Colon (tissue), 2 donors: ENCODE measurements around the gene NAXE.
"Not testable (repeated sequence)": the region's sequence is repeated elsewhere in the genome, so short reads cannot be mapped to it uniquely, and the experiment has no call there.

Source experiments
- FAIRE-seq: peaks from 2 replicates; lab custom pipeline; 2012; peaks lifted over from hg19 to GRCh38; lab: Jason Lieb, UNC
- donor health status: control.
- donor health status: control.

Gene NAXE

DNA sequence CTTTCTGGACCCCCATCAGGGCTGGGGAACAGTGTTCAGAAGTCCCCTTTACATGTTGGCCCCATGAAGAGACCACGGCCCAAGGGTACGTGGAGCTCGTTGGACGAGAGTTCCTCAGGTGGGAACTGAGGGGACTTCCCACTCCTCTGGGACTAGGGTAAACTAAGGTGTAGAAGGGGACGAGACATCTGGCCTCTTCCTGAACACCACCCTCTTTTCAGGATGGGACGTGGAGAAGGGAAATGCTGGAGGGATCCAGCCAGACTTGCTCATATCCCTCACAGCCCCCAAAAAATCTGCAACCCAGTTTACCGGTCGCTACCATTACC is 2.0 kb downstream of the NAXE start:
- FAIRE-seq = no peak

DNA sequence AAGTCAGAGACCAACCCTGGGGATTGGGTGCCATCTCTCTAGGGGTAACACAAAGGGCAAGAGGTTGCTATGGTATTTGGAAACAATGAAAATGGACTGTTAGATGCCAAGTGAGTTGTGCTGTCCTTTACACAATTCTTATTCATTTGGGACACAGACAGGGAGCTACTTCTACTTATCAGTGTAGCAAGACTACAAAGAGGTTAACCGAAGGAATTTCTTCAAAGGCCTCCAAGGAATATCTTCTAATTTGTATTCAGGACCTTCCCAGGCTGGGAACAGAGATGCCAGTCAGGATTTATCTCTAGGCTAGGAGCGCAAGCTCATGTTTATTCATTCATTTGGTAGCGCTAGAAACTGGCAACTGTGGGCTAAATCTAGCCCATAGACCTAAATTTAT is 2.6 kb downstream of the NAXE start:
- FAIRE-seq = no peak

DNA sequence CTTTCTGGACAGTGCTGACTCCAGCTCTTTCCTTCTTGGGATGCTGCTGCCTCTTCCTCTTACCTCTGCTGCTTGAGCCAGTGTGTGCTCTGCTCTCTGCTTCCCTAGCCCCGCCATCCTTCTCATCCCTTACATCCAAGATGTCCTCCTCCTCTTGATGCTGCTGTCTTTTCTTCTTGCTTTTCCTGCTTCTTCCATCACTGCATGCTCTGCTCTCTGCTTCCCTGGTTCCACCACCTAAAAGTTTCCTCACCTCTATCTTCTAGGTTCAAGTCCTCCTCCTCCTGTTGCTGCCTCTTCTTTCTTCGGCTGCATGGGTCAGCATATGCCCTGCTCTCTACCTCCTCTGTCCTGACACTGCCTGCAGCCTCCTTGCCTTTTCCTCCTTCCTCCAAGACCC is 3.4 kb downstream of the NAXE start:
- FAIRE-seq = no peak

DNA sequence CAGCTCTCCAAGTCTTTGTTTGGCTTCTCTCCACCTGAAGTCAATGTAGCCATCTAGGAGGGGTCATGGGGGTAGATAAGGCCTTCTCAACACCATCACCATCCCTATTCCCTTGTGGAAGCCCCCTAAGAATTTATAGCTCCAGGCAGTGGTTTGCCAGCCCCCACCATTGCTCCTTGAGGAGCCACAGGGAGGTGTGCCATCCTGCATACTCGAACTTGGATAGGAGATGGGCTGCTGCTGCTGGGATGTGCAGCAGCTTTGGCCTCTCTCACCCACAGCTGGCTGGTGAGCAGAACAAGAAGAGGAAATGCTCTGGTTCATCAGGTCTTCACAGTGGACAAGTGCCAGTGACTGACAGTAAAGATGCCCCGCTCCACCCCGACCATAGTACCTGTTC is 4.8 kb downstream of the NAXE start:
- no peak for FAIRE-seq

DNA sequence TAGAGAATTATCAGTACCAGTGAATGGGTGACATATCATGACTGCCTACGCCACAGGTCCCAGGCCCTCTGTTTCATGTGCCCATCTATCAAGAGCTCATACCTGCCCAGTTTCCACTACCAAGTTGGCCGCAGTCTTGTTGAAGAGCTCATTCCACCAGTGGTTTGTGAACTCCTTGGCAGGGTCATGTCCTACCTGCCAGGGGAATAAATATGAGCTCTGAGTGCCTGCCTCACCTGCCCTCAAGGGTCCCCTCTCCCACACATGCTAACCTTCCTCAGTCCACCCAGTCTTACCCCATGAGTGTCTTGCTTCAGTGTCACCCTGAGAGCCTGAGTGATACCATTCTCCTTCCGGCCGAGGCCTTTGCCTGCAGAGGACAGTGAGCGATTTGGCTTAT is 6.5 kb downstream of the NAXE start:
- FAIRE-seq = no peak

DNA sequence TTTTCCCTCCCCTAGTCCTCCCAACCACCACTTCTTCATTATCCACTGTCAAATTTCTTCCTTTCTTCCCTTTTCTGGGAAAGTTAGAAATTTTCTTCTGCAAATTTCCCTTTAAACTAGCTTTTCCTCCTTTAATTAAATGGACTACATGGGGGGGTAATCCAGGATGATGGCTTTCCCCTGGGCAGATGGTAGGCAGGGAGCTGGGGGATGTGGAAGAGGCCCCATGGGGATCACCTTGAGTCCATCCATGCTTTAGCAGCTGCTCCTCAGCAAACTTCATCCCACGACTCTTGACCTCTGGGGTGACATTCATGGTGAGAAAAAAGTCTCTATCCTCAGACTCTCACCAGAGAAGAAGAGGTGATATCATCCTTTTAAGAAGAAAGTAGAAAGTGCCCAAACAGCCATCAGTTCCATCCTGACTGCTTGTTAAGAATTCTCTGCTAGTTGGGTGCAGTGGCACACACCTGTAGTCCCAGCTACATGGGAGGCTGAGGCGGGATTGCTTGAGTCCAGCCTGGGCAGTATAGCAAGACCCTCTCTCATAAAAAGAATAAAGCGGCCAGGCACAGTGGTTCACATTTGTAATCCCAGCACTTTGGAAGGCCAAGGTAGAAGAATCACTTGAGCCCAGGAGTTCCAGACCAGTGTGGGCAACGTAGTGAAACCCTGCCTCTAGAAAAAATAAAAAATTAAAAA is 7.3 kb downstream of the NAXE start:
- no peak for FAIRE-seq

DNA sequence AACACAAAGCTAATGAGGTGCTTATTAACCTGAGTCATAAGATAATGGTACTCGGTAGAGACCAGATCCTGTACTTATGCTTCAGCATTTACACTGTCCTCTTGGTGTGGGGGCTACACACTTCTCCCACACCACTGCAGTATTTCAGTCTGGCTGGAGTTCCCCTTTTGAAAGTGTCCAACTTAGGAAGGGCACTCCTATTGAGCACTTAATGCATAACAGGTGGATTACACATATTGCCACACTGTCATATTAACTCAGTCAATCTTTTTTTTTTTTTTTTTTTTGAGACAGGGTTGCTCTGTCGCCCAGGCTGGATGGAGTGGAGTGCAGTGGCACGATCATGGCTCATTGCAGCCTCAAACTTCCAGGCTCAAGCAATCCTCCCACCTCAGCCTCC is 8.2 kb downstream of the NAXE start:
- no peak for FAIRE-seq

DNA sequence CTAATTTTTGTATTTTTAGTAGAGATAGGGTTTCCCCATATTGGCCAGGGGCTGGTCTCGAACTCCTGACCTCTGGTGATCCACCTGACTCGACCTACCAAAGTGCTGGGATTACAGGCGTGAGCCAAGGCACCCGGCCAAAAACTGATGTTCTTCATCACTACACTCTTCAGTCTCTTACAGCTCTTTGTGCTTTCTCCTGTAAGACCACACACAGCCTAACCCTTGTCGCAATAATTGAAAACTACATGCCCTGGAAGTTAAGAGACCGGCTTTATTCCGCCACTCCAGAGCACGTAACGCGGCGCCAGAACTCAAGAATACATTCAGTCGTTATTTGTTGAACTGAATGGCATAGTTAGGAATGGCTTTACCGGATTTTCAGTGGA is 9.2 kb downstream of the NAXE start:
- no peak for FAIRE-seq

DNA sequence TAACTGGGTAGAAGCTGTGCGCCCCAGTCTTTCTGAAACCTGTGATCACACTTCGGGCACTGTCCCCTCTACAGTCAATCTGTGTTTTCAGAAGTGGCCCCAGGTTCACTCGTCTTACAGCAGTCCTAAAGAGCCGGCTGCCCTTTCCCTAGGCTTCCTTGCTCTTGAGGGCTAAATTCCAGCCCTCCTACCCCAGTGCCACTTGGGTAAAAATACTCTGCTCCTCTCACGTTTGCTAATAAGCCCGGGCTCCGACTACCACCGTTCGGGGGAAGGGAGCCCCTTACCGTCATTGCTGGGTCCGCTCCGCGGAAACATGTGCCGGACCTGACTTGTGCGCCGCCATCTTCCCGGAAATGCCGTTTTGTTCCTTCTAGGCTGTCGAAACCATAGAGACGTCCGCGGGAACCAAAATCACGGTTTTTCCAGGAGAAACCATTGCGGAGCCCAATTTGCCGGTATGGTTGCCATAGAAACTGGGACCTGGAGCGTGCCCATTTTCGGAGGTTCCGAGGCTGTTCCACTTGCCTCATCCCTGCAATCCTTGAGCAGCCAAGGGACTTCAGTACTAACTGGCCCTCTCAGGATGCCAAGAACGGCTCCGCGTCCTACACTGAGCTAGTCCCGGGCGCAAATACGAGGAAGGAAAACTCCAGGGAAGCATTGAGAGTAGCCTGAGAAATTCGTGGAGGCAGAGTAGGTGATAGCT is 9.7 kb downstream of the NAXE start, which contains the start of gene GPATCH4:
GPATCH4 (minus strand) TSS at position 358 of the 709 bp plus-strand sequence.
- FAIRE-seq = no peak

DNA sequence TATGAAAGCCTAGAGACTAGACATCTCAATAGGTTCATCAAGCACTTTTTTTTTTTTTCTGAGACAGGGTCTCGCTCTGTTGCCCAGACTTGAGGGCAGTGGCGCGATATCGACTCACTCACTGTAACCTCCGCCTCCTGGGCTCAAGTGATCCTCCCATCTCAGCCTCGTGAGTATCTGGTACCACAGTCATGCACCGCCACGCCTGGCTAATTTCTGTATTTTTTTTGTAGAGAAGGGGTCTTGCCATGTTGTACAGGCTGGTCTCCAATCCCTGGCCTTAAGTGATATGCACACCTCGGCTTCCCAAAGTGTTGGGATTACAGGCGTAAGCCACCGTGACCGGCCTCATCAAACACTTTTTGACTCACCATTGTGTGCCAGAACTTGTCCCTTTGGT is 10.3 kb downstream of the NAXE start:
- FAIRE-seq = no peak

DNA sequence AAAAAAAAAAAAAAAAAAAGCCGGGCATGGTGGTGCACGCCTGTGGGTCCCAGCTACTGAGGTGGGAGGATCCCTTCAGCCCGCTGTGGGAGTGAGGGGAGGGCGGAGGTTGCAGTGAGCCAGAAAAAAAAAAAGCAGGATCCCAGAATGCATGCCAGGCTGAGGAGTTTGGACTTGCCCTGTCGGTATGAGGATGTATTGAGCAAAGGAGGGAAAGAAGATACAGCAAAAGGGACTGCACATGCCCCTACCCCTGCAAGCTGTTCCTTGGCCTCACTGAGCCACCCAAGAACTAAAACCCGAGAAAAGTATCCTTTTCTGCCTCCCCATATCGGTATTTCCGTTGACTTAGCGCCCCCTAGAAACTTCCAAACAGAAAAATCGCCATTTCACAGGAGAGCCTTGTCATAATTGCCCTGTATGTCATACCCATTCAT is 11.0 kb downstream of the NAXE start:
- FAIRE-seq = no peak

DNA sequence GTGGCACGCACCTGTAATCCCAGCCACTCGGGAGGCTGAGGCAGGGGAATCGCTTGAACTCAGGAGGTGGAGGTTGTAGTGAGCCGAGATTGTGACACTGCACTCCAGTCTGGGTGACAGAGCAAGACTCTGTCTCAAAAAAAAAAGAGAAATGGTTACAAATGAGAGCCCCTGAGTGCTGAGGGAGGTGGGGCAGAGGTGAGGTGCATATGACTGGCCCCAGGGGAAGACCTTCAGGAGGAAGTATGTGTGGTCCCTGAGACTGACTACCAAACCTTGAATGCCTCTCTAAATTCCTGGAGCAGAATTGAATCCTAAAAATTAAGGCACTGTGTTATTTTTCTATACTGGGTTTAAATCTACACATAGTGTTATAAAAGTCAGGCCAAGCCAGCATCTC is 15.8 kb downstream of the NAXE start:
- FAIRE-seq = not testable (repeated sequence)

DNA sequence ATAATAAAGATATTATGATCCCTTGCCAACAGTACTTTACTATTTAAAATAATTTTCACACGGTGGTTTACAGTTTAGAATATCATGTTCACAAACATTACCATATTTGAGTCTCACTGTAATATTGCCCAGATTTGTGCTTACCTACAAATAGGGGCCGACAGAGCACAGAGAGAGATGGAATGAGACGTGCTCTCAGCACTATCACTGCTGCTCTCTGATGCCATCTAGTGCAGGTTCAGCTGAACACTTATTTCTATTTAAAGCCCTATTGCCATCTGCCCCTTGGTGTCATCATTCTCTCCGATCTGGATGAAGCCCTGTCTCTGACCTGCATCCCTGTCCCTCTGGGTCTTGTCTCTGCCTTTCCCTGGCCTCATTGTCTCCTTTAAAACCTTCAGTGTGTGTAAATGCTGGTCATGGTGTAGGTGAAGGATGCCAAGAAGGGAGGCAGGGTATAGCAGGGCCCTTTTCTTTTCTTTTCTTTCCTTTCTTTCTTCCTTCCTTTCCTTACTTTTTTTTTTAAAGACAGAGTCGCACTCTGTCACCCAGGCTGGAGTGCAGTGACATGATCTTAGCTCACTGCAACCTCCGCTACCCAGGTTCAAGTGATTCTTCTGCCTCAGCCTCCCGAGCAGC is 16.6 kb downstream of the NAXE start:
- FAIRE-seq = no peak

DNA sequence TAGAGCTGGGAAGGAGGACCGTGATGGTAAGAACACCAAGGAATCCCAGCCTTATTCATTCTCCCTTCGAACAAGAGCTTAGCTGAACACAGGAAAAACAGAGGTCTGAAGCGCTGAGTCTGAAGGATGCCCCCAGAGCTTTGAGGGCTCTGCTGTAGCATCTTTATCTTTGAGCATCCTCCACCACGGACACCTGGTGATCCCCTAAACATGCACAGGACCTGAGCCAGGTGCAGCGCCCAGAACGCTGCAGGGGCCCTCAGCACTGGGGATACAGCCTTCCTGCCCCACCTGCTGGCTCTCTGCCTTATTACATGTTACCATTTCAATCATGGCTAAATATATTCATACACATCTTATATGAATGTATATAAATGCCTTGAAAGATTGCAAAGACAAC is 17.4 kb downstream of the NAXE start:
- no peak for FAIRE-seq

DNA sequence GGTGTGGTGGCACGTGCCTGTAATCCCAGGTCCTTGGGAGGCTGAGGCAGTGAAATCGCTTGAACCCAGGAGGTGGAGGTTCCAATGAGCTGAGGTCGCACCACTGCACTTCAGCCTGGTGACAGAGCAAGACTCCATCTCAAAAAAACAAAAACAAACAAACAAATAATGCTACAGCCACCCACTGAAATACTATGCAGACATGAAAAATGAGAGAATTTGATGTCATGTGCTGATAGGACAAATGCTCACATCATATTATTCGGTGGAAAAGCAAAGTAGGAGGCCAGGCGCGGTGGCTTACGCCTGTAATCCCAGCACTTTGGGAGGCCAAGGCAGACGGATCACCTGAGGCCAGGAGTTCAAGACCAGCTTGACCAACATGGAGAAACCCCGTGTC is 18.5 kb downstream of the NAXE start:
- not testable (repeated sequence) for FAIRE-seq

DNA sequence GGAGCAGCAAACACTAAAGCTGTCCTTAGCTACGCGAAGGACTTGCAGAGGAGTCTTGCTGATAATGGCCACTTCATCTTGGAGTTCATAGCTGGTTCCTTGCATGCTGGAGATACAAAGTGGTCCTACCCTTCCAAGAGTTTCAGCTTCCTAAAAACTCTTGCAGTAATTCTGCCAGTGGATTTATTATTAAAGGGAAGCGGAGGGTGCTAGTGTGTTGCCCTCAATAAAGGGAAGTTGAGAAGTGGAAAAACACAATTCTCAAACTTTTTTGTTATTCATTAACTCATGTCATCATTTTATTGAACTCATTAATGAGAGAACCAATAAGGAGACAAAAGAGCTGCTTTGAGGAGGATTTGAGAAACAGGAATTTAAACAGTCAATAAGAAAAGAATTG is 21.1 kb downstream of the NAXE start:
- FAIRE-seq = no peak

DNA sequence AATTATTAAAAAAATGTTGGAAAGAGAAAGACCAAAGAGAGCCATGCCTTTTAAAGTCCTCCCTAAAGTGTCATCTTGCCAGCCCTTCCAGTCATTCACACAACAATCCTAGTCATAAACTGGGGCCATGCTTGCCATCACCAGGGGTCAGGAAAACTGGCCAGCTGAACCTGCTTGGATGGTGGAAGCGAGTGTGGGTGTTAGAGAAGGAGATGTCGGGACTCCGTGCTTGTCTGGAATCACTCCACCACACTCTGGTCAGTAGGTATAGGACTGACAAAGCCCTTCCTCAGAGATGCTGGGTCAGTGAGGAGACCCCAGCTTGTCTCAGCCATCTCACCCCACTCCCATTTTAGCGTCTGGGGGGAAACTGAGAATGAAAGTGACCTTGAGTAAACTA is 24.4 kb downstream of the NAXE start:
- no peak for FAIRE-seq

DNA sequence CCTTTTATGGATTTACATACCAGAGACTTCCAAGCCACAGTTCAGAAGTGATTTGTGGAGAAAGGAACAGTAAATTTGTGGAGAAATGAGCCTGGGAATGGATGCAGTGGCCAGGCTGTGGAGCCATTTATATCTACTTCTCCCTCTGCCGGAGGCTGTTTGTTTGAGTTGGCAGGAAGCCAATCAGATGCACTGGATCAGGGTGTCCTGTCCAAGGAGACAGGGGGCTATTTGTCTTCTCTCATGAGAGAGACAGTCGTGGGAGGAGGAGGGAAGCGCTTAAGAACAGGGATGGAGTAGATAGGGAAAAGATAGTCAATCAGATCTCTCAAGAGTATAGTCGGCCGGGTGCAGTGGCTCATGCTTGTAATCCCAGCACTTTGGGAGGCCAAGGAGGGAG is 24.9 kb downstream of the NAXE start:
- no peak for FAIRE-seq

DNA sequence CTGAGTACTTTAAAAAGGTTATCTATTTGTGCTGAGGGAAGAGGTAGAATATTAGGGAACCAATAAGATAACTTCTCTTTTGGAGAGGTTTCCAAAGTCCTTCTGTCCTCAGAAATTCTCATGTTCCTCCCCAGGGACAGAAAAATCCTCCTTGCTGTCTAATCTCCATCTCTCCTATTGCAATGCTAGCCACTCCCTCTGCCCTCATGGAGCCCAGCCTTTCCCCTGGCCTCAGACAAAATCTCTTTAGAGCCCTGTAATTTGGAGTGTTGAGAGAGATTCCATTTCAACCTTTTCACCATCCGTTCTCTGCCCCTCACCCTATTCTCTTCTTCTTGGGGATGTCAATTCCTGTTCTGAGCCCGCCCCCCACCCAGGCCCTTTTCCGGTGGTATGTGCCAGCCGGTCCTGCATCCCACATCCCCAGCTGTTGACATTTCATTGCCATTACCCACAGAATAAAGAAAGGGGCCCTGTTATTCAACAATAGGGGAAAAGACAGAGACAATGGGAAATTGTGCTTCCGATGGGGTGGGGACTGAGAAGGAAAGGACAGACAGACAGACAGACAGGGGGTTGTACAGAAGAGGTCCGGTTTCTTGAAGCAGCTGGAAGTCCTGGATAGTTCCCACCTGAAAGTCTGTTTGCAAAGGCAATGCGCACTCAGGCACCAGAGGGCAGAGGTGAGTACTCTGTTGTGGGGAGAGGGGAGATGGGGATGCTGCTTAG is 27.4 kb downstream of the NAXE start, which contains the start of gene HAPLN2:
HAPLN2 (plus strand) TSS at position 563 of the 729 bp plus-strand sequence. CDS start 4,076 bp downstream, outside the sequence.
- FAIRE-seq = no peak

DNA sequence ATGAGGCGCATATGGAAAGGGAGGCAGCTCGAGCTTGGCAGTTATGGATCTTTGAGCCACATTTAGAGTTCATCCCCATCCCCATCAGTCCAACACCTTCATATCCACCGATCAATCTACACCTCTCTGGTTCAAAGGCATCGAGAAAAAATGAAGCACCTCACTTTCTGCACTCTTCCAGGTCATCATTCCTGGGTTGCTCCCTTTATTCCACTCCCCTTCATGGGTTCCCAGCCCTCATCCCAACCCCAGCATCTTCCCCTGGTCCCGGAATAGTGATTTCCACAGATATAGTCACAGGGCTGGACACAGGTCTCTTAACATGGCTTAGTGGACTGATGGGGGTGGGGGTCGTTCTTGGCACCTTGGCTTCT is 28.0 kb downstream of the NAXE start:
- FAIRE-seq = no peak

DNA sequence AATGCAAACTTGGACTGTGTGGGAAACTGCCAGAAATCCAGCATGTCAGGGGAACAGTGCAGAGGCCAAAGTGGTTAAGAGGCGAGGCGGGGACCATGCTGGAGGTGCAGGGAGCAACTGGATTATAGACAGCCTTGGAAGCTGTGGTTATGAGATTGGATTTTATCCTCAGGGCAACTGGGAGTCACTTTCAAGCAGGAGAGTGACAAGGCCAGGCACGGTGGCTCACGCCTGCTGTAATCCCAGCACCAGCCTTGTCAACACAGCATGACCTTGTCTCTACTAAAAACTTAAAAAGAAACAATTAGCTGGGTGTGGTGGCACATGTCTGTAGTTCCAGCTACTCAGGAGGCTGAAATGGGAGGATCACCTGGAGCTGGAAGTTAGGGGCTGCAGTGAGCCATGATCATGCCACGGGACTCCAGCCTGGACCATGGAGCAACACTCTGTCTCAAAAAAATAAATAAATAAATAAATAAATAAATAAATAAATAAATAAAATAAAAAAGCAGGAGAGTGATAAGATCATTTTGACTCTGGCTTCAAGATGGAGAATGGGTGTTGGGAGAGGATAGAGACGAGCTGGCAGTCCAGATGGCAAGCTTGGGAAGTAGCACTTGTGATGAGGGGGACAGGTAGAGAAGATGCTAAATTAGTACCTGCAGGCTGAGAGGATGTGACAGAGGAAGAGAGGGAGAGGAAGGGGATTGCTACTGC is 31.2 kb downstream of the NAXE start:
- no peak for FAIRE-seq
